NCI-H82 treated with DMSO at 0.1 percent for 48 hours (cell line): ENCODE data around the gene SLCO3A1.

ENCODE experiments used
- DNase-seq: peaks from one replicate; lab custom pipeline; 2025; ENCODE audit not compliant: unreplicated experiment; lab: John Stamatoyannopoulos, UW

SLCO3A1 gene

DNA sequence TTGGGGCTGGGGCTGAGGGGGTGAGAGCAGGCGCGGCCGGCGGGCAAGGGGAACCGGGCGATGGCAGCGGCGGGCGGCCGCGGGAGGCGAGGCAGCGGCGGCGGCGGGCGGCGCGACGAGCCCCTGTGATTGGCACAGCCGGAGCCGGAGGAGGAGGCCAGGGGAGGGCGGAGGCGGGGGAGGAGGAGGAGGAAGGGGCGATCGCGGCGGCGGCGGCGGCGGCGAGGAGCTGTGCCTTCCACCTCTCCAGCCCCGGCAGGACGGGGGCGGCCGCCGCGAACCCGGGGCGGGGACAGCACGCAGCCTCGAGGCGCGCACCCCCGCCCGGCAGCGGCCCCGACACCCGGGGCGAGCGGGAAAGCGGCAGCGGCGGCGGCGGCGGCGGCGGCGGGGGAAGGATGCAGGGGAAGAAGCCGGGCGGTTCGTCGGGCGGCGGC lies at the start of gene SLCO3A1:
Gene SLCO3A1 (plus strand): TSS at position 198 of the 437 bp plus-strand sequence.
- DNase-seq, result no peak

DNA sequence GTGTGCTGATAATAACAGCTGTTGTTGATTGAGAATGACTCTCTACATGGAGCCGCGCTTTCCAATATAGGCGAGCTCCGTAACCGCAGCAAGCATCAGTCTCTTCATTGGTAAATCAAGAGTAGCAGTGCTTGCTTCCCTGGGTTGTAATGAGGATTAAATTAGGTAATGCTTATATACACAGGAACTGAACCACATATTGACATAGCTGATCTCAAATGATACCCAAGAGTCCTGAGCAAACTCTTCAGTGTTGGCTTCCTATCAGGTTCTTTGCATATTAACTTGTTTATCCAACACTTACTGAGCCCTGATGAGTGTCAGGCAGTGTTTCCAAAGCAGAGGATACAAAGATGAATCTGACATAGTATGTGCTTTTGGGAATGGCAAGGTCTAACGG lies 46.4 kb upstream of the SLCO3A1 start:
- DNase-seq, result no peak

DNA sequence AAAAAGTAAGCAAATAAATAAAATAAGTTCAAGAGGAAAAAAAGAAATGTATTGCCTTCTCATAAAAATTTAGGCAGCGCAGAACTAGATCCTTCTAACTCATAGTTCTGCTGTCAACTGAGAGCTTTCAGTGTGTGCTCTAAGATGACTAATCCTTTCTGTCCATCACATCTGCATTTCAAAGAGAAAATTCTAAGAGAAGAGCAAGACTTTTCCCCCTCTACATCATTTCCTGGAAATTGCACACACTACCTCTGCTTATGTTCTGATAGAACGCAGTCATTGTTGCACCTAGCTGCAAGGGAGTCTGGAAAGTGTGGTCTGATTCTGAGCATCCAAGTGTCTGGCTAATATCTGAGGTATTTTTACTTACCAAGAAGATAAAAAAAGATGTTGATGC lies 39.6 kb upstream of the SLCO3A1 start:
- no peak for DNase-seq

DNA sequence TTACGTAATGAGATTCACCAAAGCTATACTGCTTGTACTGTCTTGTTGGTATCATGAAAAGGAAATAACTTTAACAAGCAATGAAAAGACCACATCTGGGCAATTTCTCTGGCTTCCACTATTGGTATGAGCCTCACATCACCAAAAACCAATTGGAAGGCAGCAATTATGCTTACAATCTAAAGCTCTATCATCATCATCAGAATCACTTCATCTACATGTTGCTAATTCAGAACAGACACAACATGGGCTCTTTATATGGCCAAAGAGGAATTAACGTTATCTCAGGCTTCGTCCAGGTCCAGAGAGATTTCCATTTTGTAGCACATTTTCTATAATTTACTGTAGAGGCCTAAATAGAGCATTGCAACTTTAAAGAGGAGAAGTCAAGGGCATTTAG lies 36.6 kb upstream of the SLCO3A1 start:
- DNase-seq, result no peak

GRCh38 chr15:91821458-91821857 lies 32.0 kb upstream of the SLCO3A1 start:
- no peak for DNase-seq

DNA sequence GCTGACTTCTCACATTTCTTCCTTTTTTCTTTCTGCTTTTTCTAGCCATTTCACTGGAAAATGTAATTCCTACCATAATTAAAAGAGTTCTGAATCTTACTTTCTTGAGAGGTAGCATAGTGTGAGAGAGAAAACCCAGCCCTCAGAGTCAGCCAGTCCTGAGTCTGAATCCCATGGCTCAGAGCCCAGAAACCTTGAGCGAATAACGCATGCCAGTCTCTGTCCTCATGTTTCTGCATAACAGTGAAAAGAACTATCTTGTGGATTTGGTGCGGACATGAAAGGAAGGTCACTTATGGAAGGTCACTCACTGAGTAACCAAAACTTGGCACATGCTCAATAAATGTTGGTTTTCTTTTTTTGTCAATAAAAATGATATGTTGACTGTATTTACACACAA lies 29.3 kb upstream of the SLCO3A1 start:
- DNase-seq, result no peak

GRCh38 chr15:91826443-91826842 lies 27.1 kb upstream of the SLCO3A1 start:
- no peak for DNase-seq

- no peak for DNase-seq
Measured at GRCh38 chr15:91833056-91833455, 20.5 kb upstream of the SLCO3A1 start.

GRCh38 chr15:91839867-91840266 lies 13.6 kb upstream of the SLCO3A1 start:
- no peak for DNase-seq

GRCh38 chr15:91841861-91842260 lies 11.6 kb upstream of the SLCO3A1 start:
- no peak for DNase-seq

- DNase-seq, result no peak
Measured at GRCh38 chr15:91844341-91844740, 9.2 kb upstream of the SLCO3A1 start.

GRCh38 chr15:91844928-91845327 lies 8.6 kb upstream of the SLCO3A1 start:
- no peak for DNase-seq

GRCh38 chr15:91845720-91846119 lies 7.8 kb upstream of the SLCO3A1 start:
- DNase-seq, result no peak

DNA sequence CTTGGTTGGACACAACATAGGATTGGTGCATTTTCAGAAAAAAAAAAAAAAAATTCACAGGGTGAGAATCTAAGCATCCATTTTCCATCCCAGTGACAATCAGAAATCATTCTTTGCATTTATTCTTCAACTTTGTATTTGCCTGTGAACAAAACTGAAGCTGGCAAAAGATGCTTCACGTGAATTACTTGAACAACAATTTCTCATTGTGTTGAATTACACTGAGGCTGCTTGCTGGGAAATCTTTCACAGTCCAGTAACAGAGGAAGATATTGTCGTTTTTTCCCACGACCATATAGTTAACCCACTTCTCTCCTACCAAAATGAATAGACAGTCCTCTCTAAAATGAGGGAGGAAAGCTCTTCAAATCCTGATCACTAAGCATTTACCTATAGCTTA lies 4.3 kb upstream of the SLCO3A1 start:
- DNase-seq, result no peak

GRCh38 chr15:91849749-91850161 lies 3.8 kb upstream of the SLCO3A1 start:
- DNase-seq, result no peak

DNA sequence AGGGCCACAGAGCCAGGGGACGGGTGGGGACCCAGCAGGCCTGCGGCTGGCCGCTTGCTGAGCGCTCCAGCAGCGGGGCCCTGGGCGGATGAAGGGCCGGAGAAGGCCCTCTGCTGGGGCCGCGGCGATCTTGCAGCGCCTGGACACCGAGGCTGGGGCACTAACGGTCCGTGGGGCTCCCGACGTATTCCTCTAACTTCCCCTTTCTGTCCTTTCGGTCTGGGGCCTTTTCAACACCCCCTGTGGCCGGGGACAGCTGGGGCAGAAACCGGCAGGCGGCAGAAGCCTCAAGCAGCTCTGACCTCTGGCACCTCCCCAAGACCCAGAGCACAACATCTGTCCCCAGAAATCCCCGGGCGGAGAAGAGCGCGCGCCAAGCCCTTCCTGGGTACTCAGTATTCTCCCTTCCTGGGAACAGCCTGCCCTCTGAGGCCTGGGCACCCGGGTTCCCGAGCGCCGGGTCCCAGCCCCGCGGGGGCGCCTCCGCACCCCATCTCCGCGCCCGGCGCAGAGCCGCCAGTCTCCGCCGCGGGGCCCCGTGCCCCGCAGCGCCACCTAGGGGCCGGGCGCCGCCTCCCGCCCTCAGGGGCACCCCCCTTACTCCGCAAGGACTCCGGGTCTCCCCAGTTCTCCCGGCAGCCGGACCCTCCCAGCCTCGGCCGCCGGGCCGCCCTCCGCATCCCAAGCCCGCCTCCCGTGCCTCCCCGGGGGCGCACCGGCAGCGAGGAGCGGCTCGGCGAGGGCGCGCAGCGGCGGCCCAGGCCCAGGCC lies 582 bp upstream of the SLCO3A1 start:
- no peak for DNase-seq

- DNase-seq, result no peak
Measured at GRCh38 chr15:91853948-91854638, 585 bp downstream of the SLCO3A1 start.

DNA sequence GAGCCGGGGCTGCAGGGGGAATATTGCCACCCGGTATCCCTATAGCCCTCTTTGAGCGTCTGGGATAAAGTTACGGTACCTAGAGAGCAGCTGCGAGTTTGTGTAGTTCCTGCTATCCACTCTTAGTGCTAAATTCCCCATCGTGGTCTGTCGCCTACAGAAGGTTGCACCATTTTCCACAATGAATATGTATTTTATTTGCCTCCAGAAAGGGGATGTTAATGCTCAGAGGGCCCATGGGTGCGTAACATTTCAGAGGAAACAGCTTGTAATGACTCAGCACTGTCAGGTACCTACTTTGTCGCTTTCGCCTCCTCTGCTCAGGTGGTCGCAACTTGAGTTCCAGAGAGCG lies 1.1 kb downstream of the SLCO3A1 start:
- no peak for DNase-seq

GRCh38 chr15:91855241-91855640 lies 1.7 kb downstream of the SLCO3A1 start:
- DNase-seq, result no peak

GRCh38 chr15:91855684-91856489 lies 2.4 kb downstream of the SLCO3A1 start:
- no peak for DNase-seq

- no peak for DNase-seq
Measured at GRCh38 chr15:91857224-91857585, 3.7 kb downstream of the SLCO3A1 start.

- DNase-seq, result no peak
Measured at GRCh38 chr15:91857772-91858171, 4.3 kb downstream of the SLCO3A1 start.
